GM18519 (cell line): ENCODE measurements around the gene TIGD7.
A peak's percentile ranks its signal among the peaks of the same experiment; 100 is the strongest.

Experiments used
- ATAC-seq: cut with Tn5 transposase; IDR thresholded peaks from one replicate; pipeline ENCODE4 v1.9.1; 2021; ENCODE audit warnings: mild to moderate bottlenecking, moderate library complexity; ENCODE audit not compliant: unreplicated experiment, low FRiP score

The TIGD7 gene

GRCh38 chr16:3305109-3306068, at the start of gene TIGD7, which contains the start of gene ZNF75A:
Gene TIGD7 (minus strand): TSS chr16:3305430. CDS start chr16:3300614, 4,816 bp downstream.
Gene ZNF75A (plus strand): TSS chr16:3305497. CDS start chr16:3308429, 2,932 bp downstream.
- ATAC-seq = peak; percentile 54

- ATAC-seq = no peak
Observed at GRCh38 chr16:3349175-3349574, 43.9 kb upstream of the TIGD7 start.

GRCh38 chr16:3348547-3349167, 43.4 kb upstream of the TIGD7 start:
- no peak for ATAC-seq

GRCh38 chr16:3347586-3347985, 42.4 kb upstream of the TIGD7 start:
- no peak for ATAC-seq

GRCh38 chr16:3346041-3346440, 40.8 kb upstream of the TIGD7 start:
- ATAC-seq = no peak

- no peak for ATAC-seq
Observed at GRCh38 chr16:3328643-3329042, 23.4 kb upstream of the TIGD7 start.

- ATAC-seq = no peak
Observed at GRCh38 chr16:3328104-3328503, 22.9 kb upstream of the TIGD7 start.

- ATAC-seq = no peak
Observed at GRCh38 chr16:3327514-3327913, 22.3 kb upstream of the TIGD7 start.

- ATAC-seq = no peak
Observed at GRCh38 chr16:3321816-3322215, 16.6 kb upstream of the TIGD7 start.

GRCh38 chr16:3317315-3317999, 12.2 kb upstream of the TIGD7 start:
- no peak for ATAC-seq

GRCh38 chr16:3311496-3311895, 6.3 kb upstream of the TIGD7 start:
- ATAC-seq = no peak

GRCh38 chr16:3306078-3306477, 848 bp upstream of the TIGD7 start:
- ATAC-seq = no peak

GRCh38 chr16:3304370-3304769, 860 bp downstream of the TIGD7 start:
- ATAC-seq = no peak

GRCh38 chr16:3295783-3296182, 9.4 kb downstream of the TIGD7 start:
- ATAC-seq = no peak

- no peak for ATAC-seq
Observed at GRCh38 chr16:3295209-3295608, 10.0 kb downstream of the TIGD7 start.

- no peak for ATAC-seq
Observed at GRCh38 chr16:3292604-3293003, 12.6 kb downstream of the TIGD7 start.

- no peak for ATAC-seq
Observed at GRCh38 chr16:3289998-3290673, 15.1 kb downstream of the TIGD7 start.

- ATAC-seq = no peak
Observed at GRCh38 chr16:3285131-3285530, 20.1 kb downstream of the TIGD7 start.

GRCh38 chr16:3283543-3284447, 21.4 kb downstream of the TIGD7 start:
- no peak for ATAC-seq
